MCF 10A (cell line): ENCODE measurements around the gene SMIM43. TPM values are rescaled to one million over a fixed set of nuclear protein-coding genes. Genes with fewer than 3 reads are reported as not detected.

ENCODE experiments used
- BruUV-seq: library from RNA; stranded (reverse); fragments of 400-500 nt; replicated peaks from 2 replicates; lab custom pipeline; 2021; lab: Mats Ljungman, UMichigan
- CTCF ChIA-PET: fragments of 300-600 bp; sonication (Branson Sonifier 250); formaldehyde crosslinking; extraction: SDS; loops from one replicate; lab custom pipeline; 2021; ENCODE audit warnings: antibody characterized with exemption, inconsistent platforms; lab: Yijun Ruan, JAX
- POLR2A ChIA-PET: fragments of 300-600, 350-650 bp; sonication (Branson Sonifier 250); formaldehyde crosslinking; extraction: SDS; loops from one replicate; lab custom pipeline; 2020; ENCODE audit warnings: antibody characterized with exemption, inconsistent platforms; lab: Yijun Ruan, JAX
- DNase-seq: peaks from one replicate; pipeline ENCODE4 v3.0.0-alpha.2; 2018; ENCODE audit not compliant: unreplicated experiment
- H3K27ac Mint-ChIP-seq: one replicate; pipeline ENCODE4 v1.8.0; 2022; ENCODE audit warnings: mild to moderate bottlenecking, low read depth, mixed read lengths; ENCODE audit not compliant: unreplicated experiment
- H3K27me3 Mint-ChIP-seq: one replicate; pipeline ENCODE4 v1.8.0; 2022; ENCODE audit warnings: mixed read lengths; ENCODE audit not compliant: insufficient read depth, unreplicated experiment
- H3K36me3 Mint-ChIP-seq: one replicate; pipeline ENCODE4 v1.8.0; 2022; ENCODE audit warnings: mild to moderate bottlenecking, moderate library complexity, mixed read lengths; ENCODE audit not compliant: insufficient read depth, unreplicated experiment
- H3K4me1 Mint-ChIP-seq: one replicate; pipeline ENCODE4 v1.8.0; 2022; ENCODE audit warnings: mixed read lengths; ENCODE audit not compliant: insufficient read depth, unreplicated experiment
- H3K4me3 Mint-ChIP-seq: one replicate; pipeline ENCODE4 v1.8.0; 2022; ENCODE audit warnings: mild to moderate bottlenecking, moderate library complexity, mixed read lengths; ENCODE audit not compliant: unreplicated experiment
- H3K9me3 Mint-ChIP-seq: one replicate; pipeline ENCODE4 v1.8.0; 2022; ENCODE audit warnings: mixed read lengths; ENCODE audit not compliant: unreplicated experiment
- intact Hi-C: fragments of 100-400 bp; cut with micrococcal nuclease; formaldehyde crosslinking; loops from 2 replicates; pipeline ENCODE4 v1.14.1; 2022
- total RNA-seq: library from RNA; stranded (reverse); gene quantifications from 2 replicates; pipeline ENCODE4 v1.2.3, GENCODE V29; 2022
- TF ChIP-seq, protein P1 (sequence below): fragments of 200-600 bp; IDR thresholded peaks from one replicate; pipeline ENCODE4 v1.8.0; 2022; ENCODE audit warnings: antibody characterized with exemption, mild to moderate bottlenecking; ENCODE audit not compliant: unreplicated experiment

SMIM43 gene
- total RNA-seq, 1 experiment from 2014 or later, result not detected

DNA sequence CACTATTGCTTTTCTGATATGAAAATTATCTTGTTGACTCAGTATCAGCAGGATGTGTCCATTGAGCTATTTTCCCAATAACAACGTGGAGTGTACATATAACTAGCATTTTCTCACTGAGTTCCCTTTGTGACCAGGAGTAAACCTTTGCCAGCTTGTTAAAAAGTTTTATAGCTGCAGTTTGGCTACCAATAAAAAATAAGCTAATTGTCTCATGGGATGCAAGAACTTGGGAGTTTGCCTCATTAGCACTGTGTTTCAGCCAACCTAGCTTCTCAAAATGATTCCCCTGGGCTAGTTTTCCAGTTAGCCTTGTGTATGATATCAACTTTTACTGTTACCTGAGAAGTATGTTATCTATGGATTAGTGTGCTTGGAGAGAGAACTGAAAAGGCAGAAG, 43.3 kb downstream of the SMIM43 start:
- TF ChIP-seq, protein P1, sequence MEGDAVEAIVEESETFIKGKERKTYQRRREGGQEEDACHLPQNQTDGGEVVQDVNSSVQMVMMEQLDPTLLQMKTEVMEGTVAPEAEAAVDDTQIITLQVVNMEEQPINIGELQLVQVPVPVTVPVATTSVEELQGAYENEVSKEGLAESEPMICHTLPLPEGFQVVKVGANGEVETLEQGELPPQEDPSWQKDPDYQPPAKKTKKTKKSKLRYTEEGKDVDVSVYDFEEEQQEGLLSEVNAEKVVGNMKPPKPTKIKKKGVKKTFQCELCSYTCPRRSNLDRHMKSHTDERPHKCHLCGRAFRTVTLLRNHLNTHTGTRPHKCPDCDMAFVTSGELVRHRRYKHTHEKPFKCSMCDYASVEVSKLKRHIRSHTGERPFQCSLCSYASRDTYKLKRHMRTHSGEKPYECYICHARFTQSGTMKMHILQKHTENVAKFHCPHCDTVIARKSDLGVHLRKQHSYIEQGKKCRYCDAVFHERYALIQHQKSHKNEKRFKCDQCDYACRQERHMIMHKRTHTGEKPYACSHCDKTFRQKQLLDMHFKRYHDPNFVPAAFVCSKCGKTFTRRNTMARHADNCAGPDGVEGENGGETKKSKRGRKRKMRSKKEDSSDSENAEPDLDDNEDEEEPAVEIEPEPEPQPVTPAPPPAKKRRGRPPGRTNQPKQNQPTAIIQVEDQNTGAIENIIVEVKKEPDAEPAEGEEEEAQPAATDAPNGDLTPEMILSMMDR, result no peak
- intact Hi-C loops, result no loop called here
- Mint-ChIP-seq H3K27ac (no peak overlapping the region), H3K9me3 (no peaks in the 10 kb centered on the region), H3K4me3 (no peak overlapping the region), H3K27me3 (no peaks in the 10 kb centered on the region), H3K36me3 (no peaks in the 10 kb centered on the region), H3K4me1 (peaks cover 11% of the 10 kb centered on the region)
- CTCF ChIA-PET, result interaction anchor here (0.7 to 1.5 kb wide), 4 partner anchors 9 to 281 kb away, joined by 3 to 6 read pairs (median 4); no protein-coding TSS in a partner anchor
- POLR2A ChIA-PET, result interaction anchor here (1.3 kb wide), 1 partner anchor 10 kb away, joined by 9 read pairs; no protein-coding TSS in a partner anchor
- BruUV-seq, result no TSS peak
- DNase-seq, result no peak

DNA sequence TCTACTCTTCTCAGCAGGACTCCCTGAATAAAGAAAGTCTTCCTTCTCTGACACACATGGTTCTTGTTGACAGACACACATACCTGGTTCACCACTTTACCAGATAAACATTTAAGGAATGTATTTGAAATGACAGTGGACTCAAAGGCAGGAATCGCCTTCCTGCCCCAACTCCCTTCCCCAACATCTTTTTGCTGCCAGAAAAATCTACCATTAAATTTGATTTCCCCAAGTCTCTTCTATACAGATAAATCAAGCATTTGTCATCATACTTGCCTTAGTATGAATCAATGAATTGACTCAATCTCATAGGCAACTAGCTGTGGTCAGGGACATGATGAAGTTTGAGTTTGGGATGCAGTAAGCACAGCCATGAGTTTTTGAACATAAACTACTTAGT, 44.9 kb downstream of the SMIM43 start:
- Mint-ChIP-seq H3K36me3 (no peaks in the 10 kb centered on the region), H3K9me3 (peaks cover 5% of the 10 kb centered on the region), H3K4me3 (no peak overlapping the region), H3K27me3 (no peaks in the 10 kb centered on the region), H3K27ac (no peak overlapping the region), H3K4me1 (peaks cover 11% of the 10 kb centered on the region)
- TF ChIP-seq, protein P1, result no peak
- ChIA-PET POLR2A (interaction anchor here (0.7 to 1.0 kb wide), 2 partner anchors 23 to 482 kb away, joined by 4 read pairs; partner anchors contain the start of gene ANXA5), CTCF (interaction anchor here (0.6 kb wide), 1 partner anchor 83 kb away, joined by 3 read pairs; no protein-coding TSS in a partner anchor)
- no TSS peak for BruUV-seq
- DNase-seq, result no peak
- intact Hi-C loops, result no loop called here

DNA sequence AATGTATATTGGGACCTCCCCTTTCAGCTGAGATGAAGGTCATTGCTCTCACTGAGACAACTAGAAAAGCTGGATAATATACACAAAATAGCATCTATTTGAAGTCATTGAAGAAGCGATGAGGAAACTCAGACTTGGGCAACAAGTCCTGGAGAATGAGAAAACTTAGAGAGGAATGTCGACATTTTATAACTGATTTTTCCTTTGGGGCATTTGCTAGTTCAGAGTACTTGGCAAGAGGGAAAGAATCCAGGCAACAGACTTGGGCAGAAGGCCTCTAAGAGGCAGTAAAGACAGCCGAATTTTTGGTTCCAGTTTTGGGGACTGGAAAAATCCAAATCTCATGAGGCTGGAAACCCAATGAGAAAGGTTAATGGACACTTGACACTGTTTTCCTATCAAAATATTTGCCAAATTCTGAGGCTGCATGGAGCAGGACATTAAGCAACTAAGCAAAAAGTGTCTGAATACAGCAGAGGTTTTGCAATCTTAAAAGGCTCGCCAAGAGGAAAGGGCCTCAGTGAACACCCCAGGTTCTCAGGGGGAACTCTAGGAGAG, 47.2 kb downstream of the SMIM43 start:
- intact Hi-C loops, result no loop called here
- Mint-ChIP-seq H3K9me3 (peaks cover 8% of the 10 kb centered on the region), H3K27ac (peak overlapping the region; percentile 2), H3K36me3 (no peaks in the 10 kb centered on the region), H3K4me1 (peaks cover 11% of the 10 kb centered on the region), H3K27me3 (no peaks in the 10 kb centered on the region), H3K4me3 (no peak overlapping the region)
- TF ChIP-seq, protein P1, result no peak
- BruUV-seq, result no TSS peak
- ChIA-PET POLR2A (interaction anchor here (0.7 to 3.7 kb wide), 8 partner anchors 9 to 84 kb away, joined by 3 to 22 read pairs (median 4); partner anchors contain the start of gene ANXA5), CTCF (interaction anchor here (0.9 to 1.1 kb wide), 3 partner anchors 15 to 258 kb away, joined by 3 to 4 read pairs (median 4); no protein-coding TSS in a partner anchor)
- peak; percentile 72 for DNase-seq

DNA sequence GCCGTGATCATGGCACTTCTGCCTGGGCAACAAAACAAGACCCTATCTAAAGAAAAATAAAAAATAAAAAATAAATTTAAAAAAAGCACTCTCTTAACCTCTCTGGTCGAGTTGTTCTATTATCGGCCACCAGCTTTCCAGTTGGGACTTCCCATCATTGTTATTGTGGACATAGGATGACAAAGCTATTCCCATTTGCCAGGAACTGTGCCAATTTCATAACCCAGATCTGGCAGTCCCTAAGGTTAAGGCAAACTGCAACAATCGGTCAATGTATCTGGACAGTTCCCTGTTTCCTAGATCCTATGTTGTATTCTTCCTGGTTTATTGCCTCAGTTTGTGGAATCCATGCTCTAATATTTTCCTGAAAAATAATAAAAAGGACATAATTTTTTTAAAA, 50.4 kb downstream of the SMIM43 start:
- Mint-ChIP-seq H3K36me3 (no peaks in the 10 kb centered on the region), H3K27ac (no peak overlapping the region), H3K4me3 (no peak overlapping the region), H3K27me3 (no peaks in the 10 kb centered on the region), H3K4me1 (peaks cover 34% of the 10 kb centered on the region), H3K9me3 (peaks cover 8% of the 10 kb centered on the region)
- CTCF ChIA-PET, result interaction anchor here (0.9 kb wide), 1 partner anchor 77 kb away, joined by 3 read pairs; no protein-coding TSS in a partner anchor
- POLR2A ChIA-PET, result interaction anchor here (1.1 to 3.7 kb wide), 3 partner anchors 16 to 33 kb away, joined by 3 to 22 read pairs (median 4); partner anchors contain the start of gene ANXA5
- DNase-seq, result peak; percentile 78
- BruUV-seq, result no TSS peak
- intact Hi-C loops, result no loop called here
- TF ChIP-seq, protein P1, result no peak
